Kidney (tissue), 14 donors: ENCODE measurements around the gene TMEM266. TPM values are rescaled to one million over a fixed set of nuclear protein-coding genes. Genes with fewer than 3 reads are reported as not detected.

ENCODE experiments used
- DNase-seq, 5 donors: peaks; one replicate each; pipeline ENCODE4 v3.0.0-alpha.2; 2013 to 2020
- FAIRE-seq: peaks from 2 replicates; lab custom pipeline; 2012; peaks lifted over from hg19 to GRCh38; lab: Jason Lieb, UNC
- H3K27ac ChIP-seq, 2 donors: one replicate each; pipeline ENCODE4 v1.7.0; 2013; ENCODE audit warnings: low read depth in 2 of 2, low read length in 2 of 2, inconsistent platforms in 1 of 2
- H3K27me3 ChIP-seq: one replicate; pipeline ENCODE4 v1.7.1; 2013; ENCODE audit warnings: low read length, inconsistent platforms; ENCODE audit not compliant: control insufficient read depth, insufficient read depth
- H3K36me3 ChIP-seq, 3 donors: one replicate each; pipeline versions ENCODE4 v1.7.0 to v1.7.1; 2013; ENCODE audit warnings: low read length in 3 of 3, control low read depth in 1 of 3, inconsistent platforms in 1 of 3; ENCODE audit not compliant: insufficient read depth in 3 of 3, control insufficient read depth in 2 of 3
- H3K4me1 ChIP-seq, 3 donors: one replicate each; pipeline versions ENCODE4 v1.7.0 to v1.7.1; 2013; ENCODE audit warnings: low read length in 3 of 3, inconsistent platforms in 1 of 3, low read depth in 1 of 3; ENCODE audit not compliant: control insufficient read depth in 2 of 3, insufficient read depth in 2 of 3
- H3K4me3 ChIP-seq, 3 donors: one replicate each; pipeline versions ENCODE4 v1.7.0 to v1.8.1; 2013; ENCODE audit warnings: low read length in 3 of 3, control low read depth in 1 of 3, inconsistent platforms in 1 of 3
- H3K9ac ChIP-seq, 3 donors: one replicate each; pipeline versions ENCODE4 v1.7.0 to v1.7.1; 2013; ENCODE audit warnings: low read length in 3 of 3, control low read depth in 1 of 3, inconsistent platforms in 1 of 3
- H3K9me3 ChIP-seq, 3 donors: one replicate each; pipeline versions ENCODE4 v1.7.0 to v1.7.1; 2013; ENCODE audit warnings: low read length in 3 of 3, control low read depth in 1 of 3, inconsistent platforms in 1 of 3; ENCODE audit not compliant: control insufficient read depth in 2 of 3, insufficient read depth in 1 of 3
- CTCF ChIP-seq: IDR thresholded peaks from 3 replicates; pipeline ENCODE4 v1.5.1; 2012; ENCODE audit warnings: mild to moderate bottlenecking, moderate library complexity, borderline replicate concordance; ENCODE audit not compliant: insufficient read depth; ENCODE audit errors: extremely low read depth
- intact Hi-C: fragments of 100-400 bp; cut with DNase I; formaldehyde crosslinking; loops from one replicate; pipeline ENCODE4 v1.11.1; 2022
- polyA plus RNA-seq: library from polyadenylated mRNA; stranded (reverse); fragments of 350-450 nt; fragmentation: Illumina TruSeq; extraction: RNeasy Lipid Tissue Mini Kit (QIAGEN cat#74804); gene quantifications from one replicate; pipeline ENCODE4 v1.2.3, GENCODE V29; 2014; ENCODE audit warnings: low read depth, low replicate concordance; ENCODE audit not compliant: insufficient read depth
- total RNA-seq: library from RNA; stranded (reverse); fragmentation: NEBNext Ultra II Directional; extraction: Animal tissue kit (Norgen Biotek cat#: 25700); gene quantifications from one replicate; pipeline ENCODE4 v1.2.1, GENCODE V29; 2021
- donor health status: control.
- donor health status: control.
- donor health status: control.
- donor health status: control.
- donor health status: control.
- donor health status: DM: yes; HTN: yes; CAD: no.
- donor health status: Normal renal cell carcinoma (clear cell type).

Gene TMEM266
- total and polyA plus RNA-seq, 2 donors from 2014 or later: 0.72 to 3.1 TPM

- Histone ChIP-seq H3K27ac (no peak overlapping the region), H3K9me3 (no peaks in the 10 kb centered on the region), H3K4me1 (no peaks in the 10 kb centered on the region), H3K27me3 (no peaks in the 10 kb centered on the region), H3K36me3 (peaks cover 0 to 3% (median 0%) of the 10 kb centered on the region in 3 donors), H3K4me3 (no peak overlapping the region), H3K9ac (no peak overlapping the region)
- TF ChIP-seq CTCF: no peak
- intact Hi-C loops: no loop called here
- DNase-seq (no peak), FAIRE-seq (no peak)
Measured at GRCh38 chr15:76204916-76205460, 145.2 kb downstream of the TMEM266 start.

GRCh38 chr15:76206325-76206976 is 146.7 kb downstream of the TMEM266 start:
- intact Hi-C loops: no loop called here
- H3K4me3 ChIP-seq: no peak overlapping the region
- no peaks in the 10 kb centered on the region for H3K9me3 ChIP-seq
- H3K36me3 ChIP-seq: peaks cover 0 to 3% (median under 1%) of the 10 kb centered on the region in 3 donors
- H3K9ac ChIP-seq: no peak overlapping the region
- no peak overlapping the region for H3K27ac ChIP-seq
- FAIRE-seq (no peak), DNase-seq (peak in 1 of 5 donors; percentile 92)
- no peaks in the 10 kb centered on the region for H3K27me3 ChIP-seq
- H3K4me1 ChIP-seq: no peaks in the 10 kb centered on the region
- TF ChIP-seq CTCF: no peak

GRCh38 chr15:76208084-76208785 is 148.4 kb downstream of the TMEM266 start:
- FAIRE-seq (no peak), DNase-seq (no peak)
- Histone ChIP-seq H3K27ac (no peak overlapping the region), H3K9ac (no peak overlapping the region), H3K36me3 (peaks cover 0 to 11% (median 3%) of the 10 kb centered on the region in 3 donors), H3K4me3 (no peak overlapping the region), H3K27me3 (no peaks in the 10 kb centered on the region), H3K9me3 (no peaks in the 10 kb centered on the region), H3K4me1 (no peaks in the 10 kb centered on the region)
- no peak for TF ChIP-seq CTCF
- intact Hi-C loops: no loop called here
